Stimulated activated CD4-positive, alpha-beta T cell treated with anti-CD3 and anti-CD28 coated beads, Interleukin-4, amount 100 ng/mL, for 4 hours (primary cell): ENCODE data around the gene SAMD8.
"Not testable (repeated sequence)": the region's sequence is repeated elsewhere in the genome, so short reads cannot be mapped to it uniquely, and the experiment has no call there.

Experiments
- DNase-seq, 2 experiments: peaks; one replicate each; pipeline ENCODE4 v3.0.0-alpha.2; 2020

SAMD8 gene

GRCh38 chr10:75199949-75200348, 88.5 kb downstream of the SAMD8 start:
- DNase-seq, result not testable (repeated sequence)

- no peak for DNase-seq
Measured at GRCh38 chr10:75201793-75202307, 90.4 kb downstream of the SAMD8 start.

- no peak for DNase-seq
Measured at GRCh38 chr10:75202321-75203045, 91.0 kb downstream of the SAMD8 start.

GRCh38 chr10:75203046-75203620, 91.7 kb downstream of the SAMD8 start:
- DNase-seq, result not testable (repeated sequence)

- no peak for DNase-seq
Measured at GRCh38 chr10:75203724-75204123, 92.3 kb downstream of the SAMD8 start.

- no peak for DNase-seq
Measured at GRCh38 chr10:75205908-75206307, 94.5 kb downstream of the SAMD8 start.

- not testable (repeated sequence) for DNase-seq
Measured at GRCh38 chr10:75206638-75207037, 95.2 kb downstream of the SAMD8 start.

GRCh38 chr10:75207079-75207856, 95.8 kb downstream of the SAMD8 start:
- no peak for DNase-seq

- no peak for DNase-seq
Measured at GRCh38 chr10:75207857-75208144, 96.3 kb downstream of the SAMD8 start.

- no peak for DNase-seq
Measured at GRCh38 chr10:75208181-75208580, 96.7 kb downstream of the SAMD8 start.

- peak in 1 of 2 experiments; percentile 5 for DNase-seq
Measured at GRCh38 chr10:75209086-75209920, 97.8 kb downstream of the SAMD8 start.

- peak; percentile 68 to 80 for DNase-seq
Measured at GRCh38 chr10:75209921-75210281, 98.4 kb downstream of the SAMD8 start.

- DNase-seq, result peak; percentile 93 to 95
Measured at GRCh38 chr10:75210282-75211006, 99.0 kb downstream of the SAMD8 start, which contains the start of gene VDAC2. Gene VDAC2 (plus strand): TSS chr10:75210796. CDS start chr10:75211159, 363 bp downstream.

GRCh38 chr10:75211007-75211691, 99.7 kb downstream of the SAMD8 start:
- peak; percentile 8 to 38 for DNase-seq

- no peak for DNase-seq
Measured at GRCh38 chr10:75212343-75212742, 100.9 kb downstream of the SAMD8 start.

- DNase-seq, result no peak
Measured at GRCh38 chr10:75220274-75220673, 108.8 kb downstream of the SAMD8 start.

GRCh38 chr10:75221492-75221891, 110.0 kb downstream of the SAMD8 start:
- not testable (repeated sequence) for DNase-seq

- no peak for DNase-seq
Measured at GRCh38 chr10:75223507-75223906, 112.1 kb downstream of the SAMD8 start.

GRCh38 chr10:75226095-75226494, 114.6 kb downstream of the SAMD8 start:
- no peak for DNase-seq

GRCh38 chr10:75226656-75227055, 115.2 kb downstream of the SAMD8 start:
- DNase-seq, result no peak

GRCh38 chr10:75228278-75228677, 116.8 kb downstream of the SAMD8 start:
- DNase-seq, result no peak

- no peak for DNase-seq
Measured at GRCh38 chr10:75228834-75229233, 117.4 kb downstream of the SAMD8 start.
